Pancreas (tissue), 10 donors: ENCODE results near the gene FBXO38. TPM values are rescaled to one million over a fixed set of nuclear protein-coding genes. Genes with fewer than 3 reads are reported as not detected.

Experiments used
- ATAC-seq, 4 donors: fragments of 200-7000 bp; cut with Tn5 transposase; one replicate each; pipeline versions ENCODE4 v1.8.0 to v1.9.1; 2020; ENCODE audit warnings: mild to moderate bottlenecking in 4 of 4, moderate library complexity in 4 of 4
- DNase-seq, 6 donors: peaks; one replicate each; pipeline ENCODE4 v3.0.0-alpha.2; 2020
- FAIRE-seq: peaks from 2 replicates; lab custom pipeline; 2012; peaks lifted over from hg19 to GRCh38; lab: Jason Lieb, UNC
- H3K27ac ChIP-seq, 4 donors: fragments of 200-600 bp; sonication (generic); 1 replicate in 3 of 4; 2 replicates in 1 of 4; pipeline versions ENCODE4 v1.5.0 to v1.8.0; 2020
- H3K27me3 ChIP-seq, 4 donors: fragments of 200-600 bp; one replicate each; pipeline ENCODE4 v1.8.0; 2021
- H3K36me3 ChIP-seq, 3 donors: fragments of 200-600 bp; sonication (generic) in 1 of 3; one replicate each; pipeline versions ENCODE4 v1.5.0 to v1.8.0; 2020 to 2021
- H3K4me1 ChIP-seq, 3 donors: fragments of 200-600 bp; one replicate each; pipeline ENCODE4 v1.8.0; 2021
- H3K4me3 ChIP-seq, 4 donors: fragments of 200-600 bp; sonication (generic) in 2 of 4; one replicate each; pipeline versions ENCODE4 v1.5.0 to v1.8.0; 2020 to 2021
- H3K9me3 ChIP-seq, 4 donors: fragments of 200-600 bp; one replicate each; pipeline ENCODE4 v1.8.0; 2021
- CTCF ChIP-seq, 4 donors: fragments of 200-600 bp; sonication (generic) in 3 of 4; IDR thresholded peaks; one replicate each; pipeline versions ENCODE4 v1.5.0 to v1.8.0; 2021; ENCODE audit warnings: antibody characterized with exemption in 4 of 4
- WGBS, 2 donors: extraction: QIAGEN DNeasy Blood & Tissue Kit; methylation state at CpG; one replicate each; pipeline ENCODE4 v1.1.7; 2013; 5-methylcytosine and 5-hydroxymethylcytosine counted together
- intact Hi-C, 3 donors: fragments of 100-400 bp; cut with DNase I; formaldehyde crosslinking; loops; one replicate each; pipeline versions ENCODE4 v1.11.1 to v1.14.2; 2022
- polyA plus RNA-seq, 2 donors: library from polyadenylated mRNA; stranded (reverse); fragments of 200-250 nt; gene quantifications; one replicate each; pipeline ENCODE4 v1.2.3, GENCODE V29; 2013
- total RNA-seq, 6 donors: library from RNA; stranded (reverse); fragmentation: NEBNext Ultra II Directional in 4 of 6; extraction: Animal tissue kit (Norgen Biotek cat#: 25700) in 4 of 6; gene quantifications; one replicate each; pipeline versions ENCODE4 v1.2.1 to v1.2.4, GENCODE V29; 2021 to 2023
- donor health status: healthy with polysubstance abuse.
- donor health status: DM: no; HTN: no; CAD: no; lungs with moderate emphysema.
- donor health status: DM: no; HTN: no; CAD: no.
- donor health status: control.
- donor health status: control.
- donor health status: Bipolar disorder and iron deficiency.
- donor health status: DM: yes; HTN: yes; CAD: no.
- donor health status: DM: no; HTN: no; CAD: no.
- donor health status: DM: no; HTN: no; CAD: no.
- donor health status: DM: yes; HTN: yes; CAD: no.

FBXO38 gene
- total and polyA plus RNA-seq, 8 donors = 7.0 to 24.3 (median 15.7) TPM

DNA sequence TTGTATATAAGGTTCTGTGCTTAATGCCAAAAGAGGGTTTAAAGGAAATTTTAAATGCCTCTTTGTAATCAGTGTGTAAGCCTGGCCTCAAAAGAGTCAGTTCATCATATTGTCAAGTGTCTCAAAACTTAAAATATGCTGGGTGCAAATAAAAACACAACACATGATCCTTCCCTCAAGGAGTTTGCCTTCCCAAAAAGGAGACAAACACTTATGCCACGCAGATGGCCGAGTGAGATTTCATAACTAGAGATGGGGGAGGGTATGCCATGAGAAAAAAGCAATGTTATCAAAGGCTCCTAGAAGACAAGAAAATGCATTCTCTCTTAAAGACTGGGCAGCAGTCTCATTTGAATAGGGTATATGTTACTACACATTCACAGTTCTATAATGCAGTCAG is 55.2 kb downstream of the FBXO38 start:
- WGBS, 2 donors = 88 to 91% methylated on average over 2 of the region's 2 CpGs
- no peak overlapping the region for H3K27ac ChIP-seq
- no peaks in the 10 kb centered on the region for H3K9me3 ChIP-seq
- H3K36me3 ChIP-seq = peaks cover 0 to 49% (median 7%) of the 10 kb centered on the region in 3 donors
- no peak for FAIRE-seq
- no peak for TF ChIP-seq CTCF (IDR thresholded peaks at IDR 0.05)
- no peak overlapping the region for H3K4me3 ChIP-seq
- no peak for DNase-seq
- H3K4me1 ChIP-seq = no peaks in the 10 kb centered on the region
- no peaks in the 10 kb centered on the region for H3K27me3 ChIP-seq
- intact Hi-C loops = no loop called here
- ATAC-seq = no peak

- Histone ChIP-seq H3K4me3 (no peak overlapping the region), H3K27me3 (no peaks in the 10 kb centered on the region), H3K4me1 (no peaks in the 10 kb centered on the region), H3K9me3 (no peaks in the 10 kb centered on the region), H3K36me3 (peaks cover 0 to 38% (median 7%) of the 10 kb centered on the region in 3 donors), H3K27ac (no peak overlapping the region)
- intact Hi-C loops = loop anchor here (5.0 to 10.0 kb wide), 3 partner anchors 282 to 594 kb away; no protein-coding TSS in a partner anchor
- TF ChIP-seq CTCF (IDR thresholded peaks at IDR 0.05) = no peak
- FAIRE-seq (no peak), DNase-seq (no peak), ATAC-seq (no peak)
- WGBS, 2 donors = 24 to 30% methylated on average over 1 of the region's 1 CpG
These were observed 59.5 kb downstream of the FBXO38 start for GRCh38 chr5:148443241-148443640.

GRCh38 chr5:148443998-148444397 is 60.2 kb downstream of the FBXO38 start:
- Histone ChIP-seq H3K27ac (no peak overlapping the region), H3K4me3 (no peak overlapping the region), H3K36me3 (peaks cover 0 to 30% (median 7%) of the 10 kb centered on the region in 3 donors), H3K27me3 (no peaks in the 10 kb centered on the region), H3K4me1 (no peaks in the 10 kb centered on the region), H3K9me3 (no peaks in the 10 kb centered on the region)
- intact Hi-C loops = loop anchor here (5.0 to 10.0 kb wide), 3 partner anchors 281 to 593 kb away; no protein-coding TSS in a partner anchor
- ATAC-seq (peak; percentile 92 to 96 (median 96)), DNase-seq (peak in 3 of 6 donors; percentile 33 to 56 (median 35)), FAIRE-seq (peak; percentile 93)
- WGBS, 2 donors = 21% methylated on average over 5 of the region's 5 CpGs
- peak; percentile 39 to 76 (median 54) for TF ChIP-seq CTCF (IDR thresholded peaks at IDR 0.05)

GRCh38 chr5:148445578-148445977 is 61.8 kb downstream of the FBXO38 start:
- FAIRE-seq = no peak
- DNase-seq = no peak
- H3K9me3 ChIP-seq = no peaks in the 10 kb centered on the region
- H3K4me1 ChIP-seq = no peaks in the 10 kb centered on the region
- intact Hi-C loops = loop anchor here in 1 of 3 donors (10.0 kb wide), 1 partner anchor 279 kb away; no protein-coding TSS in a partner anchor
- H3K27ac ChIP-seq = no peak overlapping the region
- H3K36me3 ChIP-seq = peaks cover 0 to 17% (median 7%) of the 10 kb centered on the region in 3 donors
- H3K27me3 ChIP-seq = no peaks in the 10 kb centered on the region
- no peak for TF ChIP-seq CTCF (IDR thresholded peaks at IDR 0.05)
- no peak for ATAC-seq
- WGBS, 2 donors = 43 to 75% methylated on average over 3 of the region's 3 CpGs
- no peak overlapping the region for H3K4me3 ChIP-seq

- H3K4me3 ChIP-seq = no peak overlapping the region
- intact Hi-C loops = loop anchor here in 1 of 3 donors (10.0 kb wide), 1 partner anchor 278 kb away; no protein-coding TSS in a partner anchor
- WGBS, 2 donors = 66% methylated on average over 2 of the region's 2 CpGs
- H3K4me1 ChIP-seq = no peaks in the 10 kb centered on the region
- no peak for TF ChIP-seq CTCF (IDR thresholded peaks at IDR 0.05)
- H3K9me3 ChIP-seq = no peaks in the 10 kb centered on the region
- no peak for ATAC-seq
- no peaks in the 10 kb centered on the region for H3K27me3 ChIP-seq
- peaks cover 0 to 8% (median 4%) of the 10 kb centered on the region in 3 donors for H3K36me3 ChIP-seq
- no peak overlapping the region for H3K27ac ChIP-seq
- no peak for DNase-seq
- no peak for FAIRE-seq
These were observed 62.9 kb downstream of the FBXO38 start for GRCh38 chr5:148446611-148447010.
